ENCODE data around the gene IL13RA2.

- TF ChIP-seq POLR2AphosphoS5 (IDR thresholded peaks at IDR 0.05): no peak
- no peak for TF ChIP-seq CTCF (IDR thresholded peaks at IDR 0.05)
- no peak for TF ChIP-seq EP300 (IDR thresholded peaks at IDR 0.05)
- no peak for TF ChIP-seq POLR2A (IDR thresholded peaks at IDR 0.05; ENCODE audit: low read depth)
Measured at GRCh38 chrX:115060013-115060412, 42.6 kb upstream of the IL13RA2 start.
